ENCODE measurements around the gene TLE6. TPM values are rescaled to one million over a fixed set of nuclear protein-coding genes. Genes with fewer than 3 reads are reported as not detected.
"Not testable (repeated sequence)": the region's sequence is repeated elsewhere in the genome, so short reads cannot be mapped to it uniquely, and the experiment has no call there.

The TLE6 gene
- total and polyA plus RNA-seq, 8 donors: 0.97 to 8.5 (median 1.3) TPM

GRCh38 chr19:2989236-2989946, 12.0 kb downstream of the TLE6 start:
- TF ChIP-seq CTCF (IDR thresholded peaks at IDR 0.05): no peak
- H3K27me3 ChIP-seq: no peaks in the 10 kb centered on the region
- H3K36me3 ChIP-seq: no peaks in the 10 kb centered on the region
- no peak overlapping the region for H3K4me3 ChIP-seq
- intact Hi-C loops (cut with DNase I): no loop called here
- H3K4me1 ChIP-seq: no peaks in the 10 kb centered on the region
- FAIRE-seq (no peak), ATAC-seq (no peak), DNase-seq (no peak)
- no peaks in the 10 kb centered on the region for H3K9me3 ChIP-seq
- 95 to 98% methylated on average over 15 of the region's 15 CpGs for WGBS, 2 donors
- H3K27ac ChIP-seq: no peak overlapping the region

- intact Hi-C loops (cut with DNase I): not testable (repeated sequence)
Measured at GRCh38 chr19:2992333-2992732, 15.0 kb downstream of the TLE6 start.

GRCh38 chr19:2992958-2993357, 15.6 kb downstream of the TLE6 start:
- WGBS, 2 donors: 90% methylated on average over 14 of the region's 14 CpGs
- FAIRE-seq (no peak), ATAC-seq (no peak)

More at GRCh38 chr19:2992333-2992732, 15.0 kb downstream of the TLE6 start:
- H3K27me3 ChIP-seq, H3K4me3 ChIP-seq, FAIRE-seq, DNase-seq, H3K4me1 ChIP-seq, ATAC-seq, H3K27ac ChIP-seq, H3K36me3 ChIP-seq, H3K9me3 ChIP-seq: not testable (repeated sequence)
- 88 to 92% methylated on average over 11 of the region's 11 CpGs for WGBS, 2 donors

GRCh38 chr19:2993579-2993978, 16.2 kb downstream of the TLE6 start:
- DNase-seq (no peak), ATAC-seq (no peak), FAIRE-seq (no peak)
- no peaks in the 10 kb centered on the region for H3K9me3 ChIP-seq
- intact Hi-C loops (cut with DNase I): no loop called here
- no peaks in the 10 kb centered on the region for H3K36me3 ChIP-seq
- H3K4me3 ChIP-seq: no peak overlapping the region
- no peaks in the 10 kb centered on the region for H3K4me1 ChIP-seq
- no peak overlapping the region for H3K27ac ChIP-seq
- 73 to 76% methylated on average over 7 to 9 of the region's 9 CpGs for WGBS, 2 donors
- no peaks in the 10 kb centered on the region for H3K27me3 ChIP-seq
- no peak for TF ChIP-seq CTCF (IDR thresholded peaks at IDR 0.05)

More at GRCh38 chr19:2992958-2993357, 15.6 kb downstream of the TLE6 start:
- Histone ChIP-seq H3K9me3 (no peaks in the 10 kb centered on the region), H3K36me3 (no peaks in the 10 kb centered on the region), H3K27ac (no peak overlapping the region), H3K27me3 (no peaks in the 10 kb centered on the region), H3K4me3 (no peak overlapping the region), H3K4me1 (no peaks in the 10 kb centered on the region)
- no peak for TF ChIP-seq CTCF (IDR thresholded peaks at IDR 0.05)
- intact Hi-C loops (cut with DNase I): no loop called here
- DNase-seq: no peak

- Histone ChIP-seq H3K4me1 (no peaks in the 10 kb centered on the region), H3K4me3 (no peak overlapping the region), H3K27me3 (no peaks in the 10 kb centered on the region), H3K36me3 (no peaks in the 10 kb centered on the region), H3K27ac (no peak overlapping the region), H3K9me3 (no peaks in the 10 kb centered on the region)
- no peak for TF ChIP-seq CTCF (IDR thresholded peaks at IDR 0.05)
- intact Hi-C loops (cut with DNase I): no loop called here
- FAIRE-seq: no peak
- no peak for ATAC-seq
- DNase-seq: no peak
- 91 to 96% methylated on average over 15 of the region's 15 CpGs for WGBS, 2 donors
Measured at GRCh38 chr19:2994588-2995131, 17.3 kb downstream of the TLE6 start.
